ENCODE results near the gene ARAP3.
"Not testable (repeated sequence)": the region's sequence is repeated elsewhere in the genome, so short reads cannot be mapped to it uniquely, and the experiment has no call there.

Gene ARAP3

GRCh38 chr5:141613344-141613743 lies 68.7 kb downstream of the ARAP3 start:
- DNase-seq (ENCODE audit: low spot score), result no peak

GRCh38 chr5:141611289-141611688 lies 70.7 kb downstream of the ARAP3 start:
- no peak for DNase-seq (ENCODE audit: low spot score)

- not testable (repeated sequence) for DNase-seq (ENCODE audit: low spot score)
Measured at GRCh38 chr5:141609921-141610320, 72.1 kb downstream of the ARAP3 start.

GRCh38 chr5:141609044-141609443 lies 73.0 kb downstream of the ARAP3 start:
- DNase-seq (ENCODE audit: low spot score), result no peak

GRCh38 chr5:141608557-141608956 lies 73.5 kb downstream of the ARAP3 start:
- no peak for DNase-seq (ENCODE audit: low spot score)

- DNase-seq (ENCODE audit: low spot score), result no peak
Measured at GRCh38 chr5:141608046-141608445, 74.0 kb downstream of the ARAP3 start.

- no peak for DNase-seq (ENCODE audit: low spot score)
Measured at GRCh38 chr5:141605523-141606277, 76.3 kb downstream of the ARAP3 start.

- DNase-seq (ENCODE audit: low spot score), result no peak
Measured at GRCh38 chr5:141603923-141604717, 77.9 kb downstream of the ARAP3 start.
